ENCODE data around the gene ARSG. TPM values are rescaled to one million over a fixed set of nuclear protein-coding genes. Genes with fewer than 3 reads are reported as not detected.

ARSG gene
- total and polyA plus RNA-seq, 2 donors (not counting 3 experiments of a cell fraction or from before 2014, with no cell fraction given): 3.9 to 7.0 TPM

DNA sequence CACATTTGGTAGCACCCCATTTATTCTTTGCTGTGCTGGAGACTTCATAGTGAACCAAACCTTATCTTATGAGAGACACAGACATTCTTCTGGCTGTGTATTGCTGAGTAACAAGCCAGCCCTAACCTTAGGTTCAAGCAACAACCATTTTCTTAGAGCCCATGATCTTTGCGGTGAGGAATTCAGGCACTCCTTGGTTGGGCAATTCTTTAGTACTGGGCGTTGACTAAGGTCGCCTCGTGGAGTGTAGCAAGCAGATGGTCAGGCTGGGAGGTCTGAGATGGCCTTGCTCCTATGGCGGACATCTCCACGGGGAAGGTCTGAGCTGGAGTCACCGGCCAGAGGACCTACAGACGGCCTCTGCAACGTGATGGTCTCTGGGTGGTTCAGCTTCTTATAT lies 43.1 kb downstream of the ARSG start:
- H3K36me3 ChIP-seq (ENCODE audit: control insufficient read depth in 2 of 2, extremely low read depth in 1 of 2, insufficient read depth in 2 of 2, low read length in 2 of 2): no peaks in the 10 kb centered on the region
- intact Hi-C loops (cut with micrococcal nuclease) (no loop called here), dilution Hi-C loops (cut with MboI; ENCODE audit: extremely low pct_ligation_motif_present, low sequenced_read_pairs) (no loop called here)
- BruUV-seq (replicated peaks): no TSS peak
- H3K27ac ChIP-seq (ENCODE audit: insufficient read depth, low read depth, low read length): no peak overlapping the region
- POLR2A ChIA-PET: no interaction called here
- H3K79me2 ChIP-seq (ENCODE audit: control insufficient read depth, insufficient read depth, low read length): no peaks in the 10 kb centered on the region
- H3K27me3 ChIP-seq (ENCODE audit: control insufficient read depth in 2 of 2, insufficient read depth in 2 of 2, low read length in 2 of 2): no peaks in the 10 kb centered on the region
- H4K20me1 ChIP-seq (replicated peaks; ENCODE audit: control insufficient read depth, extremely low read depth, insufficient read depth, low read length): no peaks in the 10 kb centered on the region
- TF ChIP-seq MYC (IDR thresholded peaks at IDR 0.05; ENCODE audit: low read depth, low read length): no peak
- no peak for TF ChIP-seq FOS (IDR thresholded peaks at IDR 0.05; ENCODE audit: borderline replicate concordance, insufficient read depth, low read length)
- no peak for TF ChIP-seq EZH2 (IDR thresholded peaks at IDR 0.05; ENCODE audit: borderline replicate concordance, low read depth, low read length, severe bottlenecking)
- TF ChIP-seq, protein P1, sequence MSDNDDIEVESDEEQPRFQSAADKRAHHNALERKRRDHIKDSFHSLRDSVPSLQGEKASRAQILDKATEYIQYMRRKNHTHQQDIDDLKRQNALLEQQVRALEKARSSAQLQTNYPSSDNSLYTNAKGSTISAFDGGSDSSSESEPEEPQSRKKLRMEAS (IDR thresholded peaks at IDR 0.05; ENCODE audit: insufficient read depth, insufficient read length): no peak
- TF ChIP-seq, protein P2, sequence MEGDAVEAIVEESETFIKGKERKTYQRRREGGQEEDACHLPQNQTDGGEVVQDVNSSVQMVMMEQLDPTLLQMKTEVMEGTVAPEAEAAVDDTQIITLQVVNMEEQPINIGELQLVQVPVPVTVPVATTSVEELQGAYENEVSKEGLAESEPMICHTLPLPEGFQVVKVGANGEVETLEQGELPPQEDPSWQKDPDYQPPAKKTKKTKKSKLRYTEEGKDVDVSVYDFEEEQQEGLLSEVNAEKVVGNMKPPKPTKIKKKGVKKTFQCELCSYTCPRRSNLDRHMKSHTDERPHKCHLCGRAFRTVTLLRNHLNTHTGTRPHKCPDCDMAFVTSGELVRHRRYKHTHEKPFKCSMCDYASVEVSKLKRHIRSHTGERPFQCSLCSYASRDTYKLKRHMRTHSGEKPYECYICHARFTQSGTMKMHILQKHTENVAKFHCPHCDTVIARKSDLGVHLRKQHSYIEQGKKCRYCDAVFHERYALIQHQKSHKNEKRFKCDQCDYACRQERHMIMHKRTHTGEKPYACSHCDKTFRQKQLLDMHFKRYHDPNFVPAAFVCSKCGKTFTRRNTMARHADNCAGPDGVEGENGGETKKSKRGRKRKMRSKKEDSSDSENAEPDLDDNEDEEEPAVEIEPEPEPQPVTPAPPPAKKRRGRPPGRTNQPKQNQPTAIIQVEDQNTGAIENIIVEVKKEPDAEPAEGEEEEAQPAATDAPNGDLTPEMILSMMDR (IDR thresholded peaks at IDR 0.05; ENCODE audit: extremely low read depth in 1 of 2, insufficient read depth in 1 of 2, low read depth in 1 of 2, low read length in 2 of 2): no peak
- no peak for TF ChIP-seq JUN (IDR thresholded peaks at IDR 0.05; ENCODE audit: borderline replicate concordance, insufficient read depth, insufficient read length, low read depth)
- TF ChIP-seq POLR2A (IDR thresholded peaks at IDR 0.05; ENCODE audit: low read depth, low read length): no peak
- no peak for TF ChIP-seq GATA2 (IDR thresholded peaks at IDR 0.05; ENCODE audit: insufficient read depth, insufficient read length, low read depth, low read length)
- TF ChIP-seq POLR2AphosphoS5 (IDR thresholded peaks at IDR 0.05; ENCODE audit: insufficient read depth, low read depth, low read length): no peak
- H3K9me1 ChIP-seq (replicated peaks; ENCODE audit: control insufficient read depth, extremely low read depth, insufficient read depth, low read length): no peaks in the 10 kb centered on the region
- H2AFZ ChIP-seq (ENCODE audit: low read depth, low read length): no peak overlapping the region
- no peak overlapping the region for H3K4me2 ChIP-seq (ENCODE audit: insufficient read depth, low read length)
- DNase-seq (ENCODE audit: low read depth, low spot score) (no peak), FAIRE-seq (no peak)
- no peaks in the 10 kb centered on the region for H3K9me3 ChIP-seq (replicated peaks; ENCODE audit: control insufficient read depth, insufficient read depth, low read length)
- CTCF ChIA-PET: interaction anchor here (1.8 kb wide), 1 partner anchor 64 kb away, joined by 8 read pairs; no protein-coding TSS in a partner anchor
- peaks cover 2% of the 10 kb centered on the region for H3K4me1 ChIP-seq (ENCODE audit: control insufficient read depth, extremely low read depth, insufficient read depth, low read length)
- H3K4me3 ChIP-seq (replicated peaks in 1 of 3; ENCODE audit: insufficient read depth in 1 of 3, low read depth in 1 of 3, low read length in 3 of 3): no peak overlapping the region
- H3K9ac ChIP-seq (replicated peaks; ENCODE audit: extremely low read depth, insufficient read depth, low read length): no peak overlapping the region
